Suprapubic skin (tissue), 4 donors: ENCODE data around the gene ARHGAP27.

Experiments used
- CTCF ChIP-seq, 2 donors: fragments of 200-600 bp in 1 of 2; fragments of 450-650 bp in 1 of 2; sonication (generic) in 1 of 2; IDR thresholded peaks; one replicate each; pipeline ENCODE4 v1.5.1; 2016 to 2019; ENCODE audit warnings: antibody characterized with exemption in 2 of 2, mild to moderate bottlenecking in 1 of 2, moderate library complexity in 1 of 2
- EP300 ChIP-seq: sonication (generic); formaldehyde crosslinking; IDR thresholded peaks from one replicate; pipeline ENCODE4 v1.6.1; 2017; ENCODE audit warnings: antibody characterized with exemption
- POLR2A ChIP-seq, 2 donors: fragments of 450-650 bp; IDR thresholded peaks; one replicate each; pipeline ENCODE4 v1.6.1; 2017; ENCODE audit warnings: antibody characterized with exemption in 2 of 2, mild to moderate bottlenecking in 2 of 2, moderate library complexity in 2 of 2
- POLR2AphosphoS5 ChIP-seq, 3 donors: sonication (generic); formaldehyde crosslinking; IDR thresholded peaks; one replicate each; pipeline ENCODE4 v1.6.1; 2017; ENCODE audit warnings: antibody characterized with exemption in 3 of 3

- no peak for TF ChIP-seq CTCF (IDR thresholded peaks at IDR 0.05)
- no peak for TF ChIP-seq POLR2A (IDR thresholded peaks at IDR 0.05)
- no peak for TF ChIP-seq EP300
- TF ChIP-seq POLR2AphosphoS5 (IDR thresholded peaks at IDR 0.05) = no peak
Measured at GRCh38 chr17:45367216-45367615, 65.5 kb downstream of the ARHGAP27 start.
